Activated naive CD4-positive, alpha-beta T cell treated with Interleukin-2 at 50 U/mL for 16 hours (primary cell): ENCODE results near the gene DENND1C.

Source experiments
- DNase-seq: peaks from one replicate; pipeline ENCODE4 v3.0.0-alpha.2; 2020

Gene DENND1C

DNA sequence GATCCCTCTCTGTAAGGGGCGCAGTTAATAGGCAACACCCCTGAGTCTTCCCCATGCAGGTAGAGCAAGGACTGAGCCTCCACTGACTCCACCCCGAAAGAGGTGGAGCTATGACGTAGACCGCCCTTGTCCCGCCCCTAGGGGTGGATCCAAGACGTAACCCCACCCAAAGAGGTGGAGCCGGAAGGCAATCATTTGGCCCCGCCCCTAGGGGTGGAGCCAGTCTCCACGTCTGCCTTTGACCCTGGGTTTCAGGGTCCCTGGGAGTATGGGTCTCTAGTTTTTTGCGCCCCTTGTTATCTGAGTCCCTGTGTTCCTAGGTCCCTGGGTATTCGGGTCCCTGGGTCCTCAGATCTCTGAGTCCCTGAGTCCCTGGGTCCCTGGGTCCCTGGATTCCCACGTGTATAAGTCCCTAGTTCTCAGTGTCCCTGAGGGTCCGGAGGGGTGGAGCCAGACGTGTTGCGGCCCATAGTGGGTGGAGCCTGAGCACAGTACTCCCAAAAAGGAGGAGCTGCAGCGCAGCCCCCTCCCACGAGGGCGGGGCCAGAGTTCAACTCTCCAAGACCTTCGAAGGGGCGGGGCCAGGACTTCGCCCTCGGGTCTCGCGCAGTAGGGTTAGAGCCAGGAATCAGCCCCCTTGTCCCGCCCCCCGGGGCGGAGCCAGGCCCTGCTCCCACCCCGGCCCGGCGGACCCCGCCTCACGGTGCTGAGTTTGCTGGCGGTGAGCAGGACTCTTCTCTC lies 5.3 kb downstream of the DENND1C start:
- peak; percentile 56 for DNase-seq

DNA sequence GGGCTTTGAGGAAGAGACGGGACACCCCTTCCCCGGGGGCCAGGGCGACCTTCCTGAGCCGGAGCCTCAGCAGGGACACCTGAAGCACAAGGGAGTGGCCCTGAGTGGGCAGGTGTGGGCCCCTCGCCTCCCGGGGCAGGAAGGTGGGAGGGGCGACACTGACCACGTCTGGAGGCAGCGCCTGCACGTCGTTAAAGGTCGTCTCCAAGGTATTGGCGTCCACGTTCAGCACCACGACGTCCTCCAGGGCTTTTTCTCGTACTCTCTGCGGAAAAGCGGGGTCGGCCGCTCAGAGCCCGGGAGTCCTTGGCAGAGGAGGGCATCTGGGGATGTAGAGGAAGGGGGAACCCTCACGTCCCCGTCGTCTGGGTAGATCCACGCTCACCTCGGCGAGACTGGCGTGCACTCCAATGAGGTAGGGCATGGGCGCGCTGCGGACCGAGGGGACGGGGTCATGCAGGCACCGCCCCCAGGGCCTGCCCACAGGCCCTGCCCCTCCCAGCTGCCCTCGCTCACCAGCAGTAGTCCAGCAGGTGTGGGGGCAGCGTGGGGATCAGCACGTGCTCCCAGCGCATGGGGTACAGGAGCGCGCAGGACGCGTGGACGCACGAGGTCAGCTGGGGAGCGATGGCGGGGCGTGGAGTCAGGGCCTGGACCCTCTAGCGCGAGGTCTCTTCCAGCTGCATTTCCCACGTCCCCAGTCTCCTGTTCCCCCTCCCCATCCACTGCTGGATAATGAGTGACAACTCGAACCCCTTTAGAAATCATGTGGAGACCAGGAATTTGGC lies 6.1 kb downstream of the DENND1C start:
- DNase-seq, result no peak

DNA sequence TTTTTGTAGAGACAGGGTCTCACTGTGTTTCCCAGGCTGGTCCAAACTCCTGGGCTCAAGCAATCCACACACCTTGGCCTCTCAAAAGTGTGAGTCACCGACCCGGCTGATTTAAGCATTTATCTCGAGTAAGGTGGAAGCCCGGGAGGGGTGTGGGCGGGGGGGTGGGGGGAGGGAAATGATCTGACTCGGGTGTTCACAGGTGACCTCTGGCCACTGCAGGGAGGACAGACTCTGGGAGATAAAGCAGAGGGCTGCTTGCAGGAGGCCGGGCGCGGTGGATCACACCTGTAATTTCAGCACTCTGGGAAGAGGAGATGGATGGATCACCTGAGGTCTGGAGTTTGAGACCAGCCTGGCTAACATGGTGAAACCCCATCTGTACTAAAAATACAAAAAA lies 7.9 kb downstream of the DENND1C start:
- DNase-seq, result no peak

DNA sequence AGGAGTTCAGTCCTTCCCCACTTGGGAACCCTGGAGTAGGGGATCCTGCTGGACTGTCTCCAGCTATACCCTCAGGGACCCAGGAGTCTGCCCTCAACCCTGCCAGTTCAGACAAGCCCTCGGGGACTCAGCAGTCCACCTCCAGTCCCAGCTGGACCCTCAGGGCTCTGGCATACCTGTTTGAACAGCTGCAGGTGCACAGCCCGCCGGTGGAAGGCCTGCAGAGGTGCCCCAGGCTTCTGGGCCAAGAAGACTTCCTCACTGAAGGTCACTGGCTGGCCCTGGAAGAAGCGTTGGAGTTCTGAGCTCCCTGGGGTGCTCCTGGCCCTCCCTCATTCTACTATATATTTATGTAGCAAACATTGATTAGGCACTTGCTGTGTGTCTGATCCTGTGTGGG lies 8.9 kb downstream of the DENND1C start:
- no peak for DNase-seq

DNA sequence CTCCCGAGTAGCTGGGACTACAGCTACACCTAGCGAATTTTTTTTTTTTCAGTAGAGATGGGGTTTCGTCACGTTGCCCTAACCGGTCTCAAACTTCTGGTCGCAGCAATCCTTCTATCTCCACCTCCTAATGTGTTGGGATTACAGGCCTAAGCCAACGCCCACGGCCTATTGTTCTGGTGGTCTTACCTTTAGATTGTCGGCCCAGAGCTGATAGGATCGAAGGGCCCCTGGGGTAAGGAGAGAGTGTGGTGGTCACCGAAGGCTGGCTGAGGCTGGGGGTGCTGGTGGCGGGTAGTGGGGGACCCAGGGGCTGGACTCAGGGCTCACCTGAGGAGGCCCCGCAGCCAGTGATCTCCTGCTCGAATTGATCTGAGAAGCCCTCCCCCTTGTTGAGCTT lies 10.5 kb downstream of the DENND1C start:
- no peak for DNase-seq

DNA sequence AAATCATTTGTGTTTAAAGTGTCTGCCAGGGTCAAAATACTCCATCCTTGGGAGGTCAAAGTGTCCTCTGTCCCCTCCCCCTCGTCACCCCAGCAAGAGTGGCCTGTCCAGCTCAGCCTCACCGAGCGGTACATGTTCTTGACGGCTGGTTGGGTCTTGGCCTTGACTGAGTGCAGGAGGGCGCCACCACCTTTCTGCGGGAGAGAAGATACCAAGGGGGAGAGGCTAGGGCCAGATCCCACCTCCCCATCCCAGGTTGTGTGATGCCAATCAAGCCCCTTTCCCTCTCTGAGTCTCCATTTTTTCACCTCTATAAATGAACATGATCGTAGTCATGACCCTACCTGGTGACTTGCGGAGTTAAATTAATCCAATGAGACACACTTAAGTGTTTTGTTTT lies 11.4 kb downstream of the DENND1C start:
- no peak for DNase-seq

DNA sequence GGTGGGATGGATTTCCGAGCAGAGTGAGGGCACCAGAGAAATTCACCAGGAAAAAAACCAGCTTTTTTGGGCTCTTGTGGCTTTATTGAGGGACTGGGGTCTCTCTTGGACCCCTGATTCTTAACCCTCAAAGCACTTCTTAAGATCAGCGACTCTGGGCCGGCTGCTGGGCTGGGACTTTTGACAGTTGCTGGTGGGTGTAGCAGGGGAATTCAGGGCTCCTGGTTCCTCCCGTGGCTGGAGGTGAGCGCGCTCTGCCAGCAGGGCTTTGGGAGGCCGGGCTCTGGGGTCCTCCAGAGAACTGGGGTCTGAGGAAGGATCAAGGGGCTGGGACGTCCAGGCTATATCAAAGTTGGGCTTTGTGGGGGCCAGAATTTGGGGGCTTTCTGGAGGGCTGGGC lies 14.2 kb downstream of the DENND1C start:
- no peak for DNase-seq

DNA sequence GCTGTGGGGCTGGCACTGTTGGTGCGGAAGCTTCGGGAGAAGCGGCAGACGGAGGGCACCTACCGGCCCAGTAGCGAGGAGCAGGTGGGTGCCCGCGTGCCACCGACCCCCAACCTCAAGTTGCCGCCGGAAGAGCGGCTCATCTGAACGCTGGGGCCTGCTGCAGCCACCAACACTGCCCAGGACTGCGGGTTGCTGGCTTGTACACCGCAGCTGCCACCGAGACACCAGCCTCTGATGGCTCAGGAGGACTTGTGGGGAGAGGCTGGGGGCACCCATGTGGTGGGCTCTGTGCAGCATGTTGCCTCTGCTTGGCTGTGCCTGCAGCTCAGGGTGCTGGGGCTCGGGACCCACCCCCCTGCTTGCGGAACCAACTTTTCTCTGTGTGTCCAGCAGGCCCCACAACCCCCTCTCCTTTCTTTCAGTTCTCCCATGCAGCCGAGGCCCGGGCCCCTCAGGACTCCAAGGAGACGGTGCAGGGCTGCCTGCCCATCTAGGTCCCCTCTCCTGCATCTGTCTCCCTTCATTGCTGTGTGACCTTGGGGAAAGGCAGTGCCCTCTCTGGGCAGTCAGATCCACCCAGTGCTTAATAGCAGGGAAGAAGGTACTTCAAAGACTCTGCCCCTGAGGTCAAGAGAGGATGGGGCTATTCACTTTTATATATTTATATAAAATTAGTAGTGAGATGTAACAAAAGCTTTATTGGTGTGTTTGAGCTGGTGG lies 14.9 kb downstream of the DENND1C start:
- DNase-seq, result no peak

DNA sequence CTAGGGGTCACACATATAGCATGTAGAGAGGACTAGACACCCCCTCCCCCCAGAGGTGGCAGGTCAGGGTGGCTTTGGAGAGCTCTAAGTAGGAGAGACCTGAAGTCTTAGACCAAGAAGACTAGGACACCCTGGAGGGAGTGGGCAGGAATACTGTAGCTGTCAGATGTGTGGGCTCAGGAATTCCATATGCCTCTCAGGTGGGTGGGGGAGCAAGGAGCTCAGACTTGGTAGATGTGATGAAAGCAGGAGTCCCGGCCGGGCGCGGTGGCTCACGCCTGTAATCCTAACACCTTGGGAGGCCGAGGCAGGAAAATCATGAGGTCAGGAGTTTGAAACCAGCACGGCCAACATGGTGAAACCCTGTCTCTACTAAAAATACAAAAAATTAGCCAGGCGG lies 15.9 kb downstream of the DENND1C start:
- no peak for DNase-seq

DNA sequence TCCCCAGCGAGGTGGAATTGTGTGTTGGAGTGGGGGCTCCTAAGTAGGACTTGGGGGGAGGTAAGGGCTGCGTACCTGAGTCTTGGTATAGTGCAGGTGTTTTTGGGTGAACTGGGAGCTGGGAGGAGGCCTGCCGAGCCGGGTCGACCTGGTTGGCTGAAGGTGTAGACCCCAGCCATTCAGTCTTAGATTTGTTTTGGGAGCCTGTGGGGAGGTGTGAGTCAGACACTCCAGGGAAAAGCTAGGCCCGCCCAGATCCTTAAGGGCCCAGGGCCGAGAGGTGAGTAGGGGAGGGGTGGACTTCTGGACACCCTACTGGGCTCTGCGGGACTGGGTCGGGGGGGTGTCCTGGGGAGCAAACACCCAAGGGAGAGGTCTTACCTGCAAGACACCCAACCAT lies 16.6 kb downstream of the DENND1C start:
- no peak for DNase-seq

DNA sequence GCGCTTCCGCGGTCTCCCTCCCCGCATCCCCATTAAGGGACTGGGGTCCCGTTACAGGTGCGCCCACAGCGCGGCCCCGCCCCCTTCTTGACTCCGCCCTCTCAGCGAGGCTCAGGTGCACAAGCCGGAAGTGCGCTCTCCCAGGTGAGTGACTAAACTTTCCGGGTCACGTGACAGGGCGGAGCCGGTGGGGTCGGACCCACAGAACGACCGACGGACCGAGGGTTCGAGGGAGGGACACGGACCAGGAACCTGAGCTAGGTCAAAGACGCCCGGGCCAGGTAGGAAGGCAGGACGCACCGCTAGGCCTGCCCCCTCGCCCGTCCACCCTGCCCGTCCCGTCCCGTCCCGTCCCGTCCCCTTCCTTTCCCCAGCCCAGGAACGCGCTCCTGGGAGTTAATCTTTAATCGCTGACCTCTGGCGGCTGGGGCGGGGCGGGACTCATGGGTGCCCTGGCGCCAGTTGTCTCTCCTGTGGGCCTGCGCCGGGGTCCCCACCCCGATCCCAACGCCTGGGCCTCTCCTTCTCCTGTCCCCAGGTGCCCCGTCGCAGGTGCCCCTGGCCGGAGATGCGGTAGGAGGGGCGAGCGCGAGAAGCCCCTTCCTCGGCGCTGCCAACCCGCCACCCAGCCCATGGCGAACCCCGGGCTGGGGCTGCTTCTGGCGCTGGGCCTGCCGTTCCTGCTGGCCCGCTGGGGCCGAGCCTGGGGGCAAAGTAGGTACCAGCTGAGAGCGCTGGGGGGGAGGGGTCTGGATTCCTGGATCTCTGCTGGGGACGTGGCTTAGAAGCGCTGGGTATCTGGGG lies 17.3 kb downstream of the DENND1C start, which contains the start of gene CRB3:
Gene CRB3, plus strand, starts transcription at position 202 of the 804 bp plus-strand sequence. Its CDS starts 431 bp downstream, at position 633.
- DNase-seq, result peak; percentile 37

DNA sequence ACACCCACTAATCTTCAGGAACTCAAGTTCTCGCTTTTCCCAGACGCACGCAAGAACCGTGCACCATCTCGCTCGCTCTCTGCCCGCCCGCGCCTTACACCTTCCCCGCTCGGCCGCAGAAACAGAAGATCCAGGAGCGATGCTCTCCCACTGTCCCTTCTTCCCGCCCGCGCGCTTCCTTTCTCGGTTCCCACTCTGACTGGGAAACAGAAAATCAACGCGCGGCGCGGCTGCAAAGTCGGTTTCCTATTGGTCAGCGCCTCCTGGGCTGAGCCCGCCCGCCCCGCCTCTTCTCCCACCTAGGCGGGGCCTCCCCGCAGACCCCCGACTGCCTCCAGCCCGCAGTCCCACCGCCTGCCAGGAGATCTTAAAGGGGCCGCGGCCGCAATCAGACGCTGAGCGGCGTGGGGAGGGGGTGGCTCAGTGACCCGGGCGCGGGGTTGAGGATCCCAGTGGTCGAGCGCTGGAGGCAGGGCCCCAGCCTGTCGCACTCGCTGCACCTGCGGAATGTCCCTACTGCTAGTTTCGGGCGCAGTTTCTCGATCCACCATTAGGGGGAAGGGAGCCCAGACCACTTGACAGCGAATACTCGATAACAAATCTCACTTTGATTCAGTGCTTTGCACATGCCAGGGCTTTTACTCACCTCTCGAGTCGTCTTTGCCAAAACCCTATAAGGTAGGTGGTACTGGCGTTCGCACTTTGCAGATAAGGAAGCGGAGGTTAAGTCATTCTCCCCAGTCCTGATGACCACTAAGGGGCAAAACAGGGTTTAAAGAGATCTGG lies 21.3 kb downstream of the DENND1C start:
- DNase-seq, result peak; percentile 99

DNA sequence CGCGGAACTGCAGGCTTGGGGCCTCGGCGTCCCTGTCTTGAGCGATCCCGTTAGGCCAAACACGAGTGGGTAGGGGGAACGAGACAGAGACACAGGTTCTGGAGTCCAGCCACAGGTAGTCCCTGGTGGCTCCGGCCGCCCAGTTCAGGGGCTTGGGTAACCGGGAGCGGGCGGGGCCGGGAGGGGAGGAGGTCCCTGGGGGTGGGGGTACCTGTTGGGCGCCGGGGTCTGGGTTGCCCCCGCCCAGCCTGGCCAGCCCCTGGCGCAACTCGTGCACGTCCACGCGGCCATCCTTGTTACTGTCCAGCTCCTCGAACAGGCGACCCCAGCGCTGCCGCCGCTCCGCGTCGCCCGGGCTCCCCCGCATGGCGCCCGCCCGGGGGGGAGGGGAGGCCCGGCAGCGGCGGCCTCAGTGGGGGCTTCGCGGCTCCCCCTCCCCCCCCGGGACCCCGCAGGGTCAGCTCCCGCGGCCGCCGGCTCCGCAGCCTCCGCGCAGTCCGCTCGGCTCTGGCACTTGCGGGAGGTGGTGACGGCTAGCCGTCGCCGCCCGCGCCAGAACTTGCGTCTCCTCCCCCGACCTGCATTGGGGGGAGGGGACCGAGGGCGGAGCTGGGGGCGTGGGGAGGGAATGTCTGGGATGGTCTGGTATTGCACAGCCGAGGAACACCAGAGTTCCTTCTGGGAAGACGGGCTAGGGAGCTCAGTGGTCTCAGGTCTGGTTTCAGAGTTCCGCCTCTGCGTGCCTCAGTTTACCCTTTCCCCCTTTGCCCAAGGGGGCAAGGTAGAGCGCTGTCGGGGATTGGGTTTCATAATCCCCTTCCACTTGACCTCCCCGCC lies 22.1 kb downstream of the DENND1C start, which contains the start of gene SLC25A23:
Gene SLC25A23, minus strand, starts transcription at position 531 of the 837 bp plus-strand sequence. Its CDS starts 164 bp downstream, at position 367.
- peak; percentile 60 for DNase-seq

DNA sequence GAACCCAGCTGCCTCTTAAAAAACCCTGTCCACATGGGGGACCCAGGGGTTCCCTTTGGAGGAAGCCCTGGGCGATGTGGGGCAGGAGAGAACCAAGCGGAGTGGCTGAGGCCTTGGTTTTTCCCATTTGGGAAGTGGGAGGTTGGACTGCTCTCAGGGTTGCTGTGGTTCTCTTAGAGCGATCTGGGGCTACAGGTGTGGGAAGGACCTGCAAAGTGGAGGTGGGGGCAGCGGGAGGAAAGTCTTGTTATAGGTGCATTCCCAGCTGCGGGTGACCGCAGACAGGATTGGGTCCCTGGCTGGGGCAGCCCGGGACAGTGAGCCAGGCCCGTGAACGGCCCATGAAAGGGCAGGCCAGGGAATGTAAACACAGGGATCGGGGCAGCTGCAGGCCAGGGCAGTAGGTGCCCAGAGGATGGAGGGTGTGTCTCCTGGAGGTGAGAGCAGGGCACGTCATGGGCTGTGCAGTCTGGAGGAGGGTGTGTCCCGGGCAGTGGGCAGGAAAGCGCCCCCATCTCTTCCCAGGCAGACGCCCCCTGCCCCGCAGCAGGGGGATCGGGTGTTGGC lies 22.8 kb downstream of the DENND1C start:
- DNase-seq, result no peak

DNA sequence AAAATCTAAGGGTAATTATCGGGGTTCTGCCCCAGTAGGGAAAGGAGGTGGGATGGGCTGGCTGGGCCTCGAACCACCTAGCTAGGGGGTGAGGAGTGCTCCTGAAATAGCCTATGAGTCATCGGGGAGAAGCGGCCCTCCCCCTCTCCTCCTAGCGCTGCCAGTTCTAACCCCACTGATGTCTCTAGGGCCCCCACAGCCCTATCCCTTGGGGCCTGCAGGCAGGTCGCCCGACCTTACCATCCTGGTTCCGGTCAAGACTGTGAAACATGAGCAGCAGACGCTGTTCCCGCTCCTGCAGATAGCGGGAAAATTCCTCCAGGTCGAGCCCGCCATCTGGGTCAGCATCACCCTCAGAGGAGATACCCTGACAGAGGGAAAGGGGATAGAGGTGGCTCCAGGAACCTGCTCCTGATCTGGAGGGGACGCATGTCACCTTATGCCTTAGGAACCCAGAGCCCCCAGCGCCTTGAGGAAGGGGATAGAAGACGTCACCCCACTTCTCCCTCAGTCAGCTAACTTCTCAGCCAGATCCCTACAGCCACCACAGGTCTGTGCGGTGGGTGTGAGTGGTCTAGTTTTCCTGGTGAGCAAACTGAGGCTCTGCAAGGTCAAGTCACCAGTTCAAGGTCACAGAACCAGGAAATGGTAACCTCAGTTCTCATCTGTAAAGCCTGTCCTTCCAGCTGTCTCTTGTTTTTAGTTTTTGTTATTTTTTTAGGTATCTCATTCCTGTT lies 23.5 kb downstream of the DENND1C start:
- no peak for DNase-seq

DNA sequence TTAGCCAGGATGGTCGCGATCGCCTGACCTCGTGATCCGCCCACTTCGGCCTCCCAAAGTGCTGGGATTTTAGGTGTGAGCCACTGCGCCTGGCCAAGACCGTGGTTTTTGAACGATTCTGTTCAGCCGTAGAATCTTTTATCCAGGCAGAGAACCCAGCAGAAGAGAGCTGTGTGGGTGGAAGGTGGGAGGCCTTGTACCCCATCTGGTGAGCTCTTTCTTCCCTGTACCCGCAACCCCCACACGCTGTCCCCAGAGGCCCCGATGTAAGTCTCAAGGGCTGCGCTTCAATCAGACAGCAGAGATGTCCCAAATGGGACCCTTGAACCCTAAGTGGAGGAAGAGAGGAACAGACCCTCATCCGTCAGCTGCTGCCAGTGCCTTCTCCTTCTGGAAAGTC lies 25.7 kb downstream of the DENND1C start:
- no peak for DNase-seq

DNA sequence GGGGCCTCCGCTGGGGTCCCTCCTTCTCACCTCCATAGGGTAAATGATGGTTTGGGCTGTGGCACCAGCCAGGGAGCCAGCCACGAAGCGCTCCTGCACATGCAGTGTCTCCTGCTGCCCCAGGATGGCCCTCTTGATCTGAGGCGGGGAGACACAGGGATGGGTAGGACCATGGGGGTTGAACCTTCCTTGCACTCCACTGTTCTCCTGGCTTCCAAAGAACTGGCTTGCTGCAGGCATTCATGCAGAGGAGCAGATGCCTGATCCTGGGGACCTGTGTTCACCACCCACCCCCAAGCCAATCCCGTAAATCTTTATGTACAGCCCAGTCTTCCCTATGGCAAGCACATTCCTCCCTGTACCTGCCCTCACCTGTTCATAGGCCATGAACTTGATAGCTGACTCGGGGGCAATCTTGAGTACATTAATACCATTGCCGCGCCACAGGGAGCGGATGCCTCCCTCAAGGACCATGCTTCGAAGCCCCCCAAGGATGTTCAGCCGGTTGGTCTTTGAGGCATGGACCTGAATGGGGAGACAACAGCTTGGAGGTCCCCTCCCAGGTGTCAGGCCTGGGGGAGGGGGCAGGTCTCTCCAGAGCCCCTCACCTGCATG lies 27.5 kb downstream of the DENND1C start:
- DNase-seq, result no peak

DNA sequence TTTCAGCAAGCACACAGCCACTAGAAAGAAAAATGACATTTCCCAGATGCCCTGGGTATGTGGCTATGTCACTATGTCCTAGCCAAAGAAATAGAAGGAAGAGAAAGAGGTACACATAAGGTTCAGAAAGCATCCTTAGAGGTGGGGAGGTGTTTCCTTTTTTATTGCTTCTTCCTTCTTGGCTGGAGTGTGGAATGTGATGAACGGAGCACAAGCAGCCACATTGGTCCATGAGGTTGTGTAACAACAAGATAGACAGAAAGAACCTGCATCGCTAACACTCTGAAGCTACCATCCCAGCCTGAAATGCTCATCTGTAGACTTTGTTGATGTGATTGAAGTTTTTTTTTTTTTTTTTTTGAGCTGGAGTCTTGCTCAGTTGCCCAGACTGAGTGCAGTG lies 28.7 kb downstream of the DENND1C start:
- no peak for DNase-seq

DNA sequence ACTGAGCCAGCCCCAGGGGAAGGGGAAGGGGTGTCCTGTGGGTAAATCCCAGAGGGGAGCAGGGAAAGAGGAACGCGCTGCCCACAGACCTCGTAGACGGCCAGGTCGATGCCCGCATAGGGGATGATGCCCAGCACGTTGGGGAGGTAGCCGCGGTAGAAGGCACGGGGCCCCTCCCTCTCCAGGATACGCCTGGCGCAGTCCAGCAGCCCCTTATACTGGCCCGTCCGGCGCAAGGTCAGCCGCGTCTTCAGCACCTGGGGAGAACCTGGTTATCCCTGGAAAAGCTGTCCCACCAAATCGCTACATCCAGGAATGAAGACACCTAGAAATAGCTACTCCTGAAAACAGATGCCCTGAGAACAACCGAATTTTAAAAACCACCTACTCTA lies 29.4 kb downstream of the DENND1C start:
- no peak for DNase-seq
